HG02884 (cell line): ENCODE measurements around the gene TMEM54.

Experiments
- ATAC-seq: cut with Tn5 transposase; IDR thresholded peaks from one replicate; pipeline ENCODE4 v1.9.1; 2021; ENCODE audit warnings: mild to moderate bottlenecking, moderate library complexity; ENCODE audit not compliant: unreplicated experiment

TMEM54 gene

GRCh38 chr1:32867151-32867550, 34.0 kb downstream of the TMEM54 start:
- ATAC-seq, result no peak

- no peak for ATAC-seq
Measured at GRCh38 chr1:32865639-32866405, 35.4 kb downstream of the TMEM54 start.

DNA sequence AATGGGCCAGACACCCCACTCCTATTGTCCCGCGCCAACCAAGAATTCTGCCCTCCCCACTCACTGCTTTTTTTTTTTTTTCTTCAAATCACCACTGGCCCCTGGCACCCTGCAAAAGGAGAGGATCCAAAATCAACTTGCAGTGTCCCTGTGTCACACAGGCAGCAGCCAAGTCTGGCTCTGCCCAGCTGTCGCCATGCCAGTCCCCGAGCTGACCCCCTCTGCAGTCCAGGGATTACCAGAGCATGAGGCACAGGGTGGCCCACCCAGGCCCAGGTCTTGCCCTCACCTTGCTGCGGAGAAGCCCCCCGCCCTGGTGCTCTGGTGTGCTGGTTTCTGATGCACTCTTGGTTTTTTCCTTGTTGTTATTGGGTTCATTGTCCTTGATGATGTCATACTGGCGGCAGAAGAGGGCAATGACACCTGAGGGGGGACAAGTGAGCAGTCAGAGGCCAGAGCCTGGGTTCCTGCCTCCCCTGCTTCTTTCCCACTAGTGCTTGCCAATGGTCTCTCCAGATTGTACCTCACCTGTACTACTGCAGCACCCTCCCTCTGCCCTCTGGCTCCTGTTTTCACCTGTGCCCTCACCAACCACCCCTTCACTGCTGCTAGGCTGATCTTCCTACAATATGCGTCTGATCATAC, 36.7 kb downstream of the TMEM54 start:
- no peak for ATAC-seq

DNA sequence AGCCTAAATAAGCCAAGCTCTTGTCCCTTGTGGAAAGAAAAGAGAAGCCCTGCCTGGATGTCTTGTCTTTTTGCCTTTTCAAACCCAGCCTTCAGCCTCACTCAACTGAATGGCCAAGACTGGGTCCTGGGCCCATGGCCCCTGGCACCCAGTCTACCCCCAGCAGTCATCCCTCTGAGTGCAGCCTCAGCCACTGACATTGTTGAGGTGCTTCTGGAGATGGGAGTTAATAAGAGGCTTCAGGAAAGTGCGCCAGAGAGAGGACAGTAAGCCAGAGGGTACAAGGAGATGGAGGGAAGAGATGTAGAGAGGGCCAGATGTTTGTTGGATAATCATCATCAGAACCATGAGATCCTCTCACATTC, 37.3 kb downstream of the TMEM54 start:
- ATAC-seq, result no peak

DNA sequence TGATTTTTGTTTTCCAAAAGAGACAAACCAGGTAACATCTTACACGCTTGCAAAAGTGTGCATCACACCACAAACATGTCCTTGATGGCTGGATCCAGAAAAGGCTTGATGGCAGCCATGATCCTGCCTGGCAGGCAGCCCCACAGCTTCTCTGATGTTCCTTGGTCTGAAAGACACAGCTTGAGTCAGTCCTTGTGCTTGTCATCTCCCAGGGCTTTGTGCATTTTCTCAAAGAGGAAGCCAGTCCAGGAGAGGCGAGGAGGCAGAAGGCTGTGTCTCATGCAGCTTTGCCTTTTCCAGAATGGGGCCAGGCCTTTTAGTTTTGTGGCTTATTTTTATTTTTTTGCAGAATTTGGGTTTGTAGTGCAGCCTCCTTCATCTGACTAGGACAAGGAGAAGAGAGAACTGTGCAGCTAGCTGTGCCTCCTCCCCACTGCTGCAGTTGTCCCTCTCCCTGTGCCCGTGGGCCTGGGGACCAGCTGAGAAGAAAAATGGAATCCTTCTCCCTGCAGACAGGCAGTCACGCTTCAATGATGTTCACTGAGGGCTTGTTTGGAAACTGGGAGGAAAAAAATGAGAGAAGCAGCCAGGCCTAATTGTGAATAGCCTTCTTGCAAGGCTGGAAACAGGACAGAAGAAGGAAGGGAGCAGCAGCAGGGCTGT, 37.8 kb downstream of the TMEM54 start:
- ATAC-seq, result no peak

- no peak for ATAC-seq
Measured at GRCh38 chr1:32861904-32862695, 39.1 kb downstream of the TMEM54 start.

DNA sequence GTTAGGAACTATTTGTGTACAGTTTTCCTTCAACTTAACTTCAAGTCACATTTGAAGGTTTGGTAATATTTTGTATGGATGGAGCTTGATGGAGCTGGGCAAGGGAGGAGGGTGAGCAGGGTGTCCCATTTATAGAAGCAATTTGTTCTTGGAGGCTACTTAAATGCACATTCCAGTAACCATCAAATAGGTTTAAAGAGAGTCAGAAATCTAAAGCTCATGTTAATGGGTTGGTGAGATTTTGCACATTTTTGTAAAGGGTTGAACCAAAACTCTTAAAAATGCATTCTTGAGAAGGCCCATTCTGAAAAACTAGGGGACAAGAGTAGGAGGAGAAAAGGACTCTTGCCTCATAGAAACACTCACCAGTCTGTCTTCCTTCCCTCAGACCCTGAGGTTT, 40.6 kb downstream of the TMEM54 start:
- no peak for ATAC-seq

DNA sequence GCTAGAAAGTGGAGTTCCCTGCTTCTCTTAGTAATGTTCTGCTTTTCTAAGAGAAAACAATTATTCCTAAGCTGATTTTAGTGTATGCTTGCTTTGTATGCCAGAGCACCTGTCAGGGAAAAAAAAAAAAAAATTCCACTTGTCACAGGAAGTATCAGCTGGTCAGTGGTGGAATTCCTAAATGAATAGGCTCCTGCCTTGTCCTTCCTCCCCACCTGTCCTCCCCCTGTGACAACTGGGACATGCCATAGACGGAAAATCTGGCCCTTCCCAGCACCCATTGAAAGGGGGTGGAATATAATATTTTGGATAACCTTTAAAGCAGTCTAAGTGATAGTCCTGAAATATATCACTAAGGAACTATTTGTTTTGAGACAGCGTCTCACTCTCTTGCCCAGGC, 41.3 kb downstream of the TMEM54 start:
- no peak for ATAC-seq

DNA sequence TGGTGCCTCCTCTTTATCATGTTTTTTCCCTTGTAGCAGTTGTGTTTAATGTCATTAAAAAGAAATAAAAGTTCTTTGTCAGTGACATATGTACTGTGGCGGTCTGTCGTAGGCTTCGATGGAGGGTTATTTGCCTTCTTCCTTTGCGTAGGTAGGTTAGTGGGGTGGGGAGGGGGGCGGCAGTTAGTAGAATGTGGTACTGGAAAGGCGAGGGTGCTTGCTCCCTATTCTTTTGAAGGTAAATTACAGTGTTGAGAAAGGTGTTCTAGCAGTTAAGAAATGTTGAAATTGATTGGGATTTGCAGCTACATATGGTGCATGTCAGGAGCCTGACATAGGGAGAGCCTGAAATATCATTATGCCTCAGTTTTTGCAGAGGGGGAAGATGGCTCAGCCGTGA, 42.4 kb downstream of the TMEM54 start:
- ATAC-seq, result no peak

DNA sequence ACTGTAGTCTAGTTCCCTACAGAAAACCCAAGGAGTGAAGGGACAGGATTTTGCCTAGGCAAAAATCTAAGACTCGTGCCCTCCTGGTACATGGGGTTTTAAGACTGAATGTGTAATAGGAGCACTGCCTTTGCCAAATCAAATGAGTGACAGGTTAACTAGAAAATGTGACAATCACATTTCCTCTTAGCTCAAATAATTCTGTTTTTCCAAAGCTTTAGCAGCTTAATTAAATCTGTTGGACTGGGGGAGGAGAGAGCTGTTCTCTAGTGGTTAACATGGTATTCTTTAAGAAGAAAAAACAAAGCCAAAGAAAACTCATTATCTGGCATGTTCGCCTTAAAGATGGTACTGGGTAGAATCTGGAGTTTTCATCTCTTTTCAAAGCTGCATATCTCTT, 43.1 kb downstream of the TMEM54 start:
- no peak for ATAC-seq

- ATAC-seq, result no peak
Measured at GRCh38 chr1:32855861-32856617, 45.1 kb downstream of the TMEM54 start.

DNA sequence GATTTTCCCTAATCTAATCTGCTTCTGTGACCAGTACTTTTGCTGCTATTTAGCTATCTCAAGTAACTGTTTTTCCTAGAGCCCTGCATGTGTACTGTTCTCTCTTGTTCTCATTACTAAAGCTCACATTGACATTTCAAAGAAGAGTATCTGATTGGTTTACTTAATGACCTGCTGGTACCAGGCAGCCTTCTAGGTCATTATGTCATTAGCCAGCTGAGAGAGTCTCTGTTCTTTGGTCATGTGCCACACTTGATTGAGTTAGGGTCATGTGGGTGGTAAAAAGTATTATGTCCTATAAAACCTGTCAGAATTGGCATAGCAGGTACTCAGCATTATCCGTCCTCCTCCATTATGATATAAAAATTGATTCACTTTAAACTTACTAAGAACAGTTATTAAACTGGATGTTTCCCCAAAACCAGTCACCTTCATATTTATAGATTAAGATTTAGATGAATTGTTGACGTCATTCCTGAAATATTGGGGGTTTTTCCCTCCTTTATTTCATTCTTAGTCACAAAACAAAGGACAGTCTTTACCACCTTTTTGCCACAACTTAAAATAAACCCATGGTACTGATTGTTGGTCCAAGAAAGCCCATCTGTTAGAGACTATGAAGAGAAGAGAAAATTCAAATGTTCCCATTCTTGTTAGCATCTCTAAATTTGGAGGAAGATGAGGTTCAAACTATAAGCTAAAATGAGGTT, 52.7 kb downstream of the TMEM54 start:
- ATAC-seq, result no peak
